HAP-1 (cell line): ENCODE measurements around the gene ARHGAP15.

ENCODE experiments used
- DNase-seq, 2 experiments: peaks; one replicate each; pipeline ENCODE4 v3.0.0-alpha.2; 2016 to 2020; ENCODE audit warnings: low spot score in 2 of 2
- H3K27me3 ChIP-seq: fragments of 250-450 bp; sonication (Bioruptor Pico); 2 replicates; pipeline ENCODE4 v1.5.1; 2020; ENCODE audit warnings: low read depth, mild to moderate bottlenecking, moderate library complexity
- H3K36me3 ChIP-seq: fragments of 250-450 bp; sonication (Bioruptor Pico); replicated peaks from 2 replicates; pipeline ENCODE4 v1.5.1; 2020; ENCODE audit warnings: mild to moderate bottlenecking
- H3K4me1 ChIP-seq: fragments of 250-450 bp; sonication (Bioruptor Pico); 2 replicates; pipeline ENCODE4 v1.5.1; 2020; ENCODE audit warnings: mild to moderate bottlenecking
- H3K4me3 ChIP-seq: fragments of 250-450 bp; sonication (Bioruptor Pico); 2 replicates; pipeline ENCODE4 v1.5.1; 2020; ENCODE audit warnings: mild to moderate bottlenecking, moderate library complexity
- H3K9me3 ChIP-seq: fragments of 250-450 bp; sonication (Bioruptor Pico); 2 replicates; pipeline ENCODE4 v1.5.1; 2020; ENCODE audit warnings: mild to moderate bottlenecking, moderate library complexity
- in situ Hi-C: fragments of 300-500 bp; cut with MboI; formaldehyde crosslinking; loops from 3 replicates; pipeline ENCODE4 v1.14.3; 2020; ENCODE audit warnings: low sequenced_read_pairs, inconsistent platforms, mixed read lengths

The ARHGAP15 gene

GRCh38 chr2:143124445-143124844, 4.8 kb upstream of the ARHGAP15 start:
- no peak for DNase-seq
- Histone ChIP-seq H3K4me1 (no peaks in the 10 kb centered on the region), H3K4me3 (no peak overlapping the region), H3K27me3 (no peaks in the 10 kb centered on the region; the same call in 1 of the 2 replicates), H3K9me3 (no peaks in the 10 kb centered on the region), H3K36me3 (no peaks in the 10 kb centered on the region)
- in situ Hi-C loops, result loop anchor here (25.0 kb wide), 1 partner anchor 138 kb away; no protein-coding TSS in a partner anchor

DNA sequence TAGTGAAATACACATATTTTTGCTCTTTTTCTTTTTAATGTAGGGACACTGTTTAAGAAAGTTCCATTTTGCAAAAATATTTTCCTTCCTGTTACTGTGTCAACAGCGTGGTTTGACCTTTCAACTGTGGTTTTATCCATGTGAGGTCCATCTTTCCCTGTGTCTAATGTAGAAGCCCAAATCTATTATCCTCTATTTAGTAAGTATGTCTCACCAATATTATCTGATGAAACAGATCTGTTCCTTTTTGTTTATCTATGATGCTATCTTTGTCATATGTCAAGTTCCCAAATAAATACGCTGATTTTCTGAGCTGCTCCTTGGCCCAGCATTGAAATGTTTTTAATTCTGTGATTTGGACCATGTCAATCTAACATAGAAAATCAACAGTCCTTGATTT, 3.5 kb upstream of the ARHGAP15 start:
- DNase-seq, result no peak
- Histone ChIP-seq H3K9me3 (no peaks in the 10 kb centered on the region), H3K27me3 (no peaks in the 10 kb centered on the region; the same call in 1 of the 2 replicates), H3K36me3 (no peaks in the 10 kb centered on the region), H3K4me3 (no peak overlapping the region), H3K4me1 (no peaks in the 10 kb centered on the region)
- in situ Hi-C loops, result no loop called here

GRCh38 chr2:143132355-143132754, 3.1 kb downstream of the ARHGAP15 start:
- peaks cover 1% of the 10 kb centered on the region for H3K27me3 ChIP-seq
- H3K9me3 ChIP-seq, result no peaks in the 10 kb centered on the region
- in situ Hi-C loops, result no loop called here
- DNase-seq, result no peak
- H3K4me1 ChIP-seq, result no peaks in the 10 kb centered on the region
- no peaks in the 10 kb centered on the region for H3K36me3 ChIP-seq
- no peak overlapping the region for H3K4me3 ChIP-seq

DNA sequence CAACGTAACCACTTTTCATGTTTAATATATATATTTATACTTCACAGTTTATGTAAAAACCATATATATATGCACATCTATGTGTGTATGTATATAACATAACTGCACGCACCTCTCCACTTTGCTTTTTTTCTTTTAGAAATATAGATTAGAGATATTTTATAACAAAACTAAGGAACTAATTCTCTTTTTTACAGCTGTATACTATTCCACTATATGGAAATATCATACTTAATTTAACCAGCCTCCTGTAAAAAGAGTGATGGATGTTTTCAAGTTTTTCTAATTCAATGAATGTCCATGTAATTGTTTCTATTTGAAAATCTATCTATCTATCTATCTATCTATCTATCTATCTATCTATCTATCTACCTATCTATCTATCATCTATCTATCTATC, 4.6 kb downstream of the ARHGAP15 start:
- Histone ChIP-seq H3K36me3 (no peaks in the 10 kb centered on the region), H3K9me3 (no peaks in the 10 kb centered on the region), H3K4me1 (no peaks in the 10 kb centered on the region), H3K27me3 (peaks cover 2% of the 10 kb centered on the region; the same call in 1 of the 2 replicates), H3K4me3 (no peak overlapping the region)
- no peak for DNase-seq
- in situ Hi-C loops, result no loop called here

DNA sequence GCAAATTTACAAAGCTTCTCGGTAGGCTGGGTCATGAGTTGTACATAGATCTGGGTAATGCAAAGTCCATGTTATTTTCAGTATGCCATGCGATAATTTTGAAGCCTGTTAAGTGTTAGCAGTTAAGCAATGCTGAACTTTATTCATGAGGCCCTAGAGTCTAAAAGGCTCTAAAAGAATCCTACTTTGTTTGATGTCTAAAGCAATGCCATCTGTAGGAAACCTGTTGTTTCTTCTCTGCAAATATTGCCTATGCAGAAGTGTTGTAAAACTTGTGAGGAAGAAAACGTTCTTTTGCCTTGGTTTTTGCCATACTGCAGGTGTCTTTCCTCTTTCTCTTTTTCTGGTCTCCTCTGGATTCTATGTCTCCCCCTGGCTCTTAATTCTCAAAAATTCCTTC, 9.1 kb downstream of the ARHGAP15 start:
- H3K9me3 ChIP-seq, result no peaks in the 10 kb centered on the region
- in situ Hi-C loops, result no loop called here
- H3K36me3 ChIP-seq, result no peaks in the 10 kb centered on the region
- H3K27me3 ChIP-seq, result peaks cover 16% of the 10 kb centered on the region
- no peak overlapping the region for H3K4me3 ChIP-seq
- no peaks in the 10 kb centered on the region for H3K4me1 ChIP-seq
- no peak for DNase-seq

DNA sequence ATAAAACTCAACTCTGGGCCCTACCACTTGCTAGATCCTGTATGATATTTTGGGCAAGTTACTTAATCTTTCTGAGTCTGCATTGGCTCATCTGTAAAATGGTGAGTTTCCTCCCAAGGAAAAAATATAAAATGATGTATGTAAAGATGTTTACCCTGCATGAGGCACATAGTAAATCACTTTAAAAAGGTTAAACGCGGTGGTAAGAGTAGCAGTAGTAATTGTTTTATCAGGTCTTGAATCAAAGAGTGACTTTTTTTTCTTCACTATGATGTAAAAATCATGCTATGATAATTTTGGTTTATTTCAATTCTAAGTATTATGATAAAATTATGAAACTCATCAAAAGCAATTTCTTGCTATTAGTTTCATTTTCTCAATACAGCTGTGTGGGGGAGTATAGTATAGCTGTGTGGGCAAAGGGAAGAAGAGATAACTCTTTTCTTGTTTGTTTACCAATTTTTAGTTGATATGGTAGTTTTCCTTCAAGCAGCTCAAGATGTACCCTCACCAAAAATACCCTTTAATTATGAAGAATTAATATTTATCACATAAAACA, 10.7 kb downstream of the ARHGAP15 start:
- Histone ChIP-seq H3K9me3 (no peaks in the 10 kb centered on the region), H3K4me1 (no peaks in the 10 kb centered on the region), H3K4me3 (no peak overlapping the region), H3K27me3 (peaks cover 16% of the 10 kb centered on the region), H3K36me3 (no peaks in the 10 kb centered on the region)
- no peak for DNase-seq
- in situ Hi-C loops, result no loop called here

- Histone ChIP-seq H3K4me1 (no peaks in the 10 kb centered on the region), H3K27me3 (peaks cover 16% of the 10 kb centered on the region), H3K36me3 (no peaks in the 10 kb centered on the region), H3K4me3 (no peak overlapping the region), H3K9me3 (no peaks in the 10 kb centered on the region)
- in situ Hi-C loops, result no loop called here
- no peak for DNase-seq
Observed at GRCh38 chr2:143140864-143141661, 11.8 kb downstream of the ARHGAP15 start.

DNA sequence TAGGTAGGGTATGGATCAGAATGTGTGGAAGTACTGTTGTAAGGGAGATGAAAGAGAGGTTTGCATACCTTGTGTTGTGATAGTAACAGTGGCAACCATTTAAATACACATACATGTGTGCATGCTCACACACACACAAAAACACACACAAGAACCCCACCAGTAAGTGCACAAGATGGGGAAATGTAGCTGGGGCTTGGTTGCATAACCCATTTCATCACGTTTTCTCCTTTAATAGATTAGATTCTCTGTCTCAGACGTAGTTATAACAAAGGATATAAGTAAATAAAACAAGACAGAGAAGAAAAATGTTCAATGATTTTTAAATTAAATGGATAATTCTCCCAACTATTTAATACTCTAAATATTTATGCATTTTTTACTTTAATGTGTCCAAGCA, 13.4 kb downstream of the ARHGAP15 start:
- DNase-seq, result no peak
- no peaks in the 10 kb centered on the region for H3K9me3 ChIP-seq
- no peak overlapping the region for H3K4me3 ChIP-seq
- no peaks in the 10 kb centered on the region for H3K4me1 ChIP-seq
- in situ Hi-C loops, result no loop called here
- no peaks in the 10 kb centered on the region for H3K36me3 ChIP-seq
- peaks cover 14% of the 10 kb centered on the region for H3K27me3 ChIP-seq

DNA sequence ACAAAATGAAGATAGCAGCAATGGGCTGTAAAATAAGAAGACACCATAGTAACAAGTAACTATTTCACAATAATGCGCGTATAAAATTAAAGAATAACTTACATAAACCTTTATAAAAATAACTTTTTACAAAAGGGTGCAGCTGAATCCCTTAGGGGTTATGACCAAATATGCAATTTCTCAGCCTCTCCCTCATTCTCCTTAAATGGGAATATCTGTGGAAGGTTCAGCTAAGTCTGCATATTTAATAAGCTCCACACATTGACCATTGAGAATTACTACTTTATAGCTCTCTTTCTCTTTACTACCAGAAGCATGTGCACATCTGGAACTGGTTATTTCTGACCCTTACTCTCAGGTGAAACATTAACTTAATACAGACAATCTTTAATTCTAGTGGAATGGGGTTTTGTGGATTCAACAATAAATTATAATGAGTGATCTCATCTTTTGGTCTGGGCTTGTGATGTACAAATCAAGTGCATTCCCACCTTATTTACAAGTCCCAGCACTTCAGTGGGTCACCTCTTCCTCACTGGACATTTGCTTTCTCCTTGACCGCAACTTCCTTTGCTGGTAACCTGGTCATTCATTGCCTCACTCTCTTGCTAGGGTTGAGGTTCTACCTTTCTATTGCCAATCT, 15.7 kb downstream of the ARHGAP15 start:
- Histone ChIP-seq H3K9me3 (no peaks in the 10 kb centered on the region), H3K4me3 (no peak overlapping the region), H3K27me3 (peaks cover 10% of the 10 kb centered on the region), H3K4me1 (no peaks in the 10 kb centered on the region), H3K36me3 (no peaks in the 10 kb centered on the region)
- in situ Hi-C loops, result no loop called here
- no peak for DNase-seq

GRCh38 chr2:143146366-143146765, 17.1 kb downstream of the ARHGAP15 start:
- Histone ChIP-seq H3K27me3 (peaks cover 2% of the 10 kb centered on the region), H3K9me3 (no peaks in the 10 kb centered on the region), H3K4me3 (no peak overlapping the region), H3K36me3 (no peaks in the 10 kb centered on the region), H3K4me1 (no peaks in the 10 kb centered on the region)
- DNase-seq, result no peak
- in situ Hi-C loops, result no loop called here

DNA sequence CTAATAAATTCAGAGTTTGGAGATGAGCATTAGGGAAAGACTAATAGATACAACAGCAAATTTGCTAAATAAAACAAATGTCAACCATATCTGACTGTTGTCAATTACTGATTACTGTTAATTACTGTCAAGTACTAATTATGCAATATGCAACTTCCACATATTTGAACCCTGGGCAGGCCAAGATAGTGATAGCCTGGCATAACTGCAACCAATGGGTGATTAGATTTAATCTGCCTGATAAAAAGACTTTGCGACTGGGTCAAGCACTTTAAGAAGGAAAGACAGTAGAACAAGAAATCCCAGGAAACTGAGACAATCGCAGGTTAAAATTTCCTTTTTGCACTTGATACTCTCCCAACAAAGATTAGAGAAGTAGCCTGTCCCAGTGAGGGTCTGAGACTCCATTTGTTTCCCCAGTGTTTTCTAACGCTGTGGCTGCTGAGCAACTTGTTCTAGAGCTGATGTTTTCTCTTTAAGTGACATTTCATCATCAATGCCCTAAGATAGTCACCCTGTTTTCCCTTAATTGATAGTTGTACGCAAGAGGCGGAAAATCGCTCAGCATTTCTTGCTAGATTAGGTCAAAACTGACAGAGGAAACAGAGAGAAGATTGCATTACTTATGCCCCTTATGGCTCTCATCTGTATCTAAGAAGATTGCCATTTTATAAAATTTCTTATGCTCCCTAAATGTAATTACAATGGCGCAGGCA, 17.8 kb downstream of the ARHGAP15 start:
- H3K4me3 ChIP-seq, result no peak overlapping the region
- in situ Hi-C loops, result no loop called here
- no peaks in the 10 kb centered on the region; the same call in 1 of the 2 replicates for H3K27me3 ChIP-seq
- DNase-seq, result no peak
- H3K9me3 ChIP-seq, result no peaks in the 10 kb centered on the region
- no peaks in the 10 kb centered on the region for H3K36me3 ChIP-seq
- H3K4me1 ChIP-seq, result no peaks in the 10 kb centered on the region

GRCh38 chr2:143148011-143148410, 18.8 kb downstream of the ARHGAP15 start:
- H3K4me1 ChIP-seq, result no peaks in the 10 kb centered on the region
- H3K36me3 ChIP-seq, result no peaks in the 10 kb centered on the region
- no peaks in the 10 kb centered on the region; the same call in 1 of the 2 replicates for H3K27me3 ChIP-seq
- H3K9me3 ChIP-seq, result no peaks in the 10 kb centered on the region
- in situ Hi-C loops, result no loop called here
- no peak overlapping the region for H3K4me3 ChIP-seq
- no peak for DNase-seq

GRCh38 chr2:143148757-143149156, 19.5 kb downstream of the ARHGAP15 start:
- no peak for DNase-seq
- Histone ChIP-seq H3K4me3 (no peak overlapping the region), H3K4me1 (no peaks in the 10 kb centered on the region), H3K27me3 (no peaks in the 10 kb centered on the region; the same call in 1 of the 2 replicates), H3K9me3 (no peaks in the 10 kb centered on the region), H3K36me3 (no peaks in the 10 kb centered on the region)
- in situ Hi-C loops, result no loop called here
